Panc1 (cell line): ENCODE results near the gene CPS1.

ENCODE experiments used
- CTCF ChIP-seq: fragments of 450-650 bp; IDR thresholded peaks from 2 replicates; pipeline ENCODE4 v1.5.1; 2017; ENCODE audit warnings: mild to moderate bottlenecking
- SIN3A ChIP-seq: IDR thresholded peaks from 2 replicates; pipeline ENCODE4 v1.6.1; 2012; ENCODE audit warnings: low read depth, mild to moderate bottlenecking, low read length, moderate library complexity, borderline replicate concordance; ENCODE audit not compliant: insufficient read depth

- TF ChIP-seq CTCF = no peak
- TF ChIP-seq SIN3A = no peak
Observed at GRCh38 chr2:210586381-210586780, 30.0 kb downstream of the CPS1 start.
